GM23248 (cell line): ENCODE measurements around the gene ZEB1.

Source experiments
- EZH2 ChIP-seq: fragments of 200-600 bp; sonication (generic); IDR thresholded peaks from 2 replicates; pipeline ENCODE4 v1.6.1; 2018; ENCODE audit warnings: antibody characterized with exemption, mild to moderate bottlenecking; ENCODE audit not compliant: insufficient read depth, poor library complexity, severe bottlenecking
- EZH2phosphoT487 ChIP-seq: fragments of 200-600 bp; sonication (generic); IDR thresholded peaks from 2 replicates; pipeline ENCODE4 v1.6.1; 2018; ENCODE audit warnings: antibody characterized with exemption, moderate library complexity, mild to moderate bottlenecking, low read depth; ENCODE audit not compliant: insufficient read depth

DNA sequence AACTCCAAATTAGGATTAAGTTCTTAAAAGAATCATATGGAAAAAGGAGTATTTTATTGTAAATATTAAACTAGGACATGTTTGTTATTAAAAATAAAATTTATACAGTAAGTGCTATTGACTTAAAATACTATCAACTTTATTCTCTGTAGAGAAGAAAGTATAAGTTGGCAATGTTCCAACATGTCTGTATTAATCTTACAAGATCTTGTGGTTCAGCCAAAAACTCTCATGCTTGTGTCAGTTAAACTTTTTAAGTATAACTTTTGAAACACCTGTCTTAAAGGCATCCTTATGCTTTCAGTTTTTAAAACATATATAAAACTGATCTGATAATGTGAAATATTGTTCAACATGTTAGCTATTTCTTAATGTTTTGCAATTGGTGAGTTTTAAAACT, 160.7 kb downstream of the ZEB1 start:
- TF ChIP-seq EZH2 (no peak), EZH2phosphoT487 (no peak)
